Measurements from ENCODE around the gene ZDHHC22. TPM values are rescaled to one million over a fixed set of nuclear protein-coding genes. Genes with fewer than 3 reads are reported as not detected.
A peak's percentile ranks its signal among the peaks of the same experiment; 100 is the strongest.

The ZDHHC22 gene
- total RNA-seq, 1 experiment from 2014 or later, result 0.46 TPM

- H3K9me3 ChIP-seq (ENCODE audit: control insufficient read depth, insufficient read depth, low read depth, low read length), result no peaks in the 10 kb centered on the region
- intact Hi-C loops (cut with micrococcal nuclease; ENCODE audit: unreplicated experiment), result no loop called here
- CTCF ChIA-PET, result interaction anchor here (0.6 kb wide), 1 partner anchor 229 kb away, joined by 3 read pairs; no protein-coding TSS in a partner anchor
- no peaks in the 10 kb centered on the region for H3K4me1 ChIP-seq (ENCODE audit: control insufficient read depth, insufficient read depth, low read length)
- DNase-seq (ENCODE audit: low read depth, low spot score), result no peak
- H3K27ac ChIP-seq (ENCODE audit: low read length), result no peak overlapping the region
- H3K4me3 ChIP-seq (ENCODE audit: low read depth in 2 of 2, low read length in 2 of 2), result no peak overlapping the region
- BruUV-seq (replicated peaks), result no TSS peak
- H3K27me3 ChIP-seq (ENCODE audit: control insufficient read depth, insufficient read depth, low read length), result no peaks in the 10 kb centered on the region; the same call in 1 of the 2 replicates
- in situ Hi-C loops (cut with HindIII; ENCODE audit: low pct_unique_long_range_greater_than_20kb, low sequenced_read_pairs), result no loop called here
- POLR2A ChIA-PET, result no interaction called here
- TF ChIP-seq, protein P1, sequence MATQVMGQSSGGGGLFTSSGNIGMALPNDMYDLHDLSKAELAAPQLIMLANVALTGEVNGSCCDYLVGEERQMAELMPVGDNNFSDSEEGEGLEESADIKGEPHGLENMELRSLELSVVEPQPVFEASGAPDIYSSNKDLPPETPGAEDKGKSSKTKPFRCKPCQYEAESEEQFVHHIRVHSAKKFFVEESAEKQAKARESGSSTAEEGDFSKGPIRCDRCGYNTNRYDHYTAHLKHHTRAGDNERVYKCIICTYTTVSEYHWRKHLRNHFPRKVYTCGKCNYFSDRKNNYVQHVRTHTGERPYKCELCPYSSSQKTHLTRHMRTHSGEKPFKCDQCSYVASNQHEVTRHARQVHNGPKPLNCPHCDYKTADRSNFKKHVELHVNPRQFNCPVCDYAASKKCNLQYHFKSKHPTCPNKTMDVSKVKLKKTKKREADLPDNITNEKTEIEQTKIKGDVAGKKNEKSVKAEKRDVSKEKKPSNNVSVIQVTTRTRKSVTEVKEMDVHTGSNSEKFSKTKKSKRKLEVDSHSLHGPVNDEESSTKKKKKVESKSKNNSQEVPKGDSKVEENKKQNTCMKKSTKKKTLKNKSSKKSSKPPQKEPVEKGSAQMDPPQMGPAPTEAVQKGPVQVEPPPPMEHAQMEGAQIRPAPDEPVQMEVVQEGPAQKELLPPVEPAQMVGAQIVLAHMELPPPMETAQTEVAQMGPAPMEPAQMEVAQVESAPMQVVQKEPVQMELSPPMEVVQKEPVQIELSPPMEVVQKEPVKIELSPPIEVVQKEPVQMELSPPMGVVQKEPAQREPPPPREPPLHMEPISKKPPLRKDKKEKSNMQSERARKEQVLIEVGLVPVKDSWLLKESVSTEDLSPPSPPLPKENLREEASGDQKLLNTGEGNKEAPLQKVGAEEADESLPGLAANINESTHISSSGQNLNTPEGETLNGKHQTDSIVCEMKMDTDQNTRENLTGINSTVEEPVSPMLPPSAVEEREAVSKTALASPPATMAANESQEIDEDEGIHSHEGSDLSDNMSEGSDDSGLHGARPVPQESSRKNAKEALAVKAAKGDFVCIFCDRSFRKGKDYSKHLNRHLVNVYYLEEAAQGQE (IDR thresholded peaks at IDR 0.05; ENCODE audit: insufficient read depth in 1 of 2, low read depth in 2 of 2, low read length in 1 of 2), result no peak
- 0 out of 2 replicates have a peak, but pooled peaks have one; percentile 31 for TF ChIP-seq TCF7L2 (IDR thresholded peaks at IDR 0.05; ENCODE audit: low read depth, low read length)
- no peak for ATAC-seq
- H3K36me3 ChIP-seq (ENCODE audit: control insufficient read depth, insufficient read depth, low read length), result no peaks in the 10 kb centered on the region
These were observed 13.1 kb downstream of the ZDHHC22 start for GRCh38 chr14:77128414-77128891.

DNA sequence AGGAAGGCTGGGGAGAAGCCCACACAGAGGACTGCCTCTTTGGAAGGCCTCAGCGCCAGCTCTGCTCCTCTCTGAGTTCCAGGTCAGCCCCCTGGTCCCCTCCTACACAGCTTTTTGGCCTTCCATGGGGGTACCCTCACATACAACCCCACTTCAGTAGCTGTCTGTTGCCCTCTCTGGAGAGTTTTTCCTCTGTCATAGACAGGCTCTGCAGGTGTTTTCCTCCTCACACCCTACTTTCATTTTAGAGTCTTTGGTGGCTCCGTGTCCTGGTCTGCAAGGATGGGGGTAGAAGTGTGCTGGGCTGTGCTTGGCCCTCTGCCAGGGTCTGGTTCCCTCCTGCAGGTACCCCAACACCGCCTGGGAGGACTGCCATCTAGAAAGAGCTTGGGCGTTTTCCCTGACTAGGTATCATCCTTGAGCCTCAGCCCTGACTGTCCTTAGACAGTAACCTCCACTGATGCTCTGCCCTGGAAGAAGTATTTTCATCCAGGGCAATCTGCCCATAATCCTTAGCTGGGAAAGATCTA lies 15.1 kb downstream of the ZDHHC22 start:
- Histone ChIP-seq H3K9me3 (ENCODE audit: control insufficient read depth, insufficient read depth, low read depth, low read length) (no peaks in the 10 kb centered on the region), H3K4me1 (ENCODE audit: control insufficient read depth, insufficient read depth, low read length) (no peaks in the 10 kb centered on the region), H3K4me3 (ENCODE audit: low read depth in 2 of 2, low read length in 2 of 2) (no peak overlapping the region), H3K36me3 (ENCODE audit: control insufficient read depth, insufficient read depth, low read length) (no peaks in the 10 kb centered on the region), H3K27ac (ENCODE audit: low read length) (no peak overlapping the region), H3K27me3 (ENCODE audit: control insufficient read depth, insufficient read depth, low read length) (no peaks in the 10 kb centered on the region; the same call in 1 of the 2 replicates)
- DNase-seq (ENCODE audit: low read depth, low spot score) (no peak), ATAC-seq (no peak)
- intact Hi-C loops (cut with micrococcal nuclease; ENCODE audit: unreplicated experiment), result no loop called here
- POLR2A ChIA-PET, result no interaction called here
- CTCF ChIA-PET, result no interaction called here
- in situ Hi-C loops (cut with HindIII; ENCODE audit: low pct_unique_long_range_greater_than_20kb, low sequenced_read_pairs), result no loop called here
- BruUV-seq (replicated peaks), result no TSS peak
- TF ChIP-seq, protein P1 (IDR thresholded peaks at IDR 0.05; ENCODE audit: insufficient read depth in 1 of 2, low read depth in 2 of 2, low read length in 1 of 2), result no peak
- TF ChIP-seq TCF7L2 (IDR thresholded peaks at IDR 0.05; ENCODE audit: low read depth, low read length) (no peak), SIN3A (IDR thresholded peaks at IDR 0.05; ENCODE audit: borderline replicate concordance, insufficient read depth, low read depth, low read length) (no peak), POLR2AphosphoS5 (IDR thresholded peaks at IDR 0.05; ENCODE audit: low read depth, low read length) (no peak), CTCF (IDR thresholded peaks at IDR 0.05) (no peak)
